Nephron (organoid): ENCODE results near the gene NAE1.
"Not testable (repeated sequence)": the region's sequence is repeated elsewhere in the genome, so short reads cannot be mapped to it uniquely, and the experiment has no call there.

ENCODE experiments used
- H3K27ac Mint-ChIP-seq, 3 experiments: 2 replicates each; pipeline ENCODE4 v1.8.0; 2020; ENCODE audit warnings: mixed read lengths in 3 of 3, mild to moderate bottlenecking in 2 of 3, moderate library complexity in 1 of 3
- H3K27me3 Mint-ChIP-seq: 2 replicates; pipeline ENCODE4 v1.8.0; 2021; ENCODE audit warnings: low read depth, mild to moderate bottlenecking, moderate library complexity, mixed read lengths
- H3K36me3 Mint-ChIP-seq: 2 replicates; pipeline ENCODE4 v1.8.0; 2020; ENCODE audit warnings: low read depth, mixed read lengths
- H3K4me1 Mint-ChIP-seq: 2 replicates; pipeline ENCODE4 v1.8.0; 2020; ENCODE audit warnings: mixed read lengths
- H3K4me3 Mint-ChIP-seq, 3 experiments: 2 replicates each; pipeline ENCODE4 v1.8.0; 2020; ENCODE audit warnings: mild to moderate bottlenecking in 3 of 3, mixed read lengths in 3 of 3, moderate library complexity in 2 of 3
- H3K9me3 Mint-ChIP-seq: 2 replicates; pipeline ENCODE4 v1.8.0; 2020; ENCODE audit warnings: mixed read lengths
- CTCF ChIP-seq, 3 experiments: fragments of 200-600 bp; sonication (generic); IDR thresholded peaks; one replicate each; pipeline ENCODE4 v1.5.0; 2021; ENCODE audit warnings: antibody characterized with exemption in 3 of 3; ENCODE audit not compliant: unreplicated experiment in 3 of 3

The NAE1 gene

GRCh38 chr16:66810391-66810790 lies 20.4 kb downstream of the NAE1 start:
- Mint-ChIP-seq H3K36me3 (peaks cover 84% of the 10 kb centered on the region), H3K27ac (no peak overlapping the region), H3K27me3 (no peaks in the 10 kb centered on the region), H3K9me3 (no peaks in the 10 kb centered on the region), H3K4me3 (no peak overlapping the region), H3K4me1 (peaks cover 3% of the 10 kb centered on the region)
- no peak for TF ChIP-seq CTCF (IDR thresholded peaks at IDR 0.05; ENCODE audit: unreplicated experiment in 3 of 3)

GRCh38 chr16:66809765-66810164 lies 21.0 kb downstream of the NAE1 start:
- Mint-ChIP-seq H3K9me3 (no peaks in the 10 kb centered on the region), H3K4me1 (peaks cover 9% of the 10 kb centered on the region), H3K27me3 (no peaks in the 10 kb centered on the region), H3K36me3 (peaks cover 84% of the 10 kb centered on the region), H3K4me3 (no peak overlapping the region), H3K27ac (no peak overlapping the region)
- no peak for TF ChIP-seq CTCF (IDR thresholded peaks at IDR 0.05; ENCODE audit: unreplicated experiment in 3 of 3)

DNA sequence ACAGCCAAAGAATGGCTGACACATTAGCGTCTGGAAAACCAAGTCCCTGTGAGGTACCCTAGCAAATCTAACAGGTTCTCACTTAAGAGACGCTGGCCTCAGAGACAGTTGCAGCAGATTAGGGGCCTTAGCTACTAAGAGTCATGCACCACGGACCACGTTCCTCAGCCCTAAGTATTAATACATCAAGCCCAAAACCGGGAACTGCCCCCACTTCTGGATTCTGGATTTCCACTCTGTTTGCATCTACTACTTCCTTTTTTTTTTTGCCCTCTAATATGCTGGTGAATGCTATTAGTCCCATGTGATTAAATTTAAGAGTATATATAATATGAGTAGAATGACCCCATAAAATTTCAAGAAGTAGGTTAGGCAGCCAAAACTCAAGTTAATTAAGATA lies 28.6 kb downstream of the NAE1 start:
- Mint-ChIP-seq H3K27ac (no peak overlapping the region), H3K36me3 (peaks cover 45% of the 10 kb centered on the region), H3K4me3 (no peak overlapping the region), H3K27me3 (no peaks in the 10 kb centered on the region), H3K9me3 (no peaks in the 10 kb centered on the region), H3K4me1 (peaks cover 10% of the 10 kb centered on the region)
- TF ChIP-seq CTCF (IDR thresholded peaks at IDR 0.05; ENCODE audit: unreplicated experiment in 3 of 3) = no peak

GRCh38 chr16:66801320-66802105 lies 29.3 kb downstream of the NAE1 start, which contains the start of gene TERB1:
Gene TERB1, minus strand, starts transcription at chr16:66801584. Its CDS starts 4,786 bp downstream, at chr16:66796798.
- Mint-ChIP-seq H3K4me3 (no peak within 1 kb of the TSS), H3K9me3 (no peaks in the 10 kb centered on the region), H3K4me1 (peaks cover 10% of the 10 kb centered on the region), H3K27me3 (no peaks in the 10 kb centered on the region), H3K27ac (no peak within 1 kb of the TSS), H3K36me3 (peaks cover 39% of the 10 kb centered on the region)
- no peak for TF ChIP-seq CTCF (IDR thresholded peaks at IDR 0.05; ENCODE audit: unreplicated experiment in 3 of 3)

GRCh38 chr16:66800856-66801255 lies 29.9 kb downstream of the NAE1 start:
- TF ChIP-seq CTCF (IDR thresholded peaks at IDR 0.05; ENCODE audit: unreplicated experiment in 3 of 3) = no peak
- Mint-ChIP-seq H3K36me3 (peaks cover 37% of the 10 kb centered on the region), H3K9me3 (no peaks in the 10 kb centered on the region), H3K4me3 (no peak overlapping the region), H3K4me1 (peaks cover 10% of the 10 kb centered on the region), H3K27me3 (no peaks in the 10 kb centered on the region), H3K27ac (no peak overlapping the region)

- H3K36me3 Mint-ChIP-seq = peaks cover 12% of the 10 kb centered on the region
- no peak overlapping the region for H3K4me3 Mint-ChIP-seq
- no peak overlapping the region for H3K27ac Mint-ChIP-seq
- H3K9me3 Mint-ChIP-seq = no peaks in the 10 kb centered on the region
- TF ChIP-seq CTCF (IDR thresholded peaks at IDR 0.05; ENCODE audit: unreplicated experiment in 3 of 3) = no peak
- H3K4me1 Mint-ChIP-seq = no peaks in the 10 kb centered on the region
- peaks cover 4% of the 10 kb centered on the region for H3K27me3 Mint-ChIP-seq
Observed at GRCh38 chr16:66798161-66798560, 32.6 kb downstream of the NAE1 start.

GRCh38 chr16:66793984-66794383 lies 36.8 kb downstream of the NAE1 start:
- not testable (repeated sequence) for H3K27ac Mint-ChIP-seq, H3K9me3 Mint-ChIP-seq, H3K4me3 Mint-ChIP-seq, H3K36me3 Mint-ChIP-seq, H3K4me1 Mint-ChIP-seq
- H3K27me3 Mint-ChIP-seq = peaks cover 11% of the 10 kb centered on the region
